H1 (cell line): Measurements from ENCODE around the gene AP2A1. TPM values are rescaled to one million over a fixed set of nuclear protein-coding genes. Genes with fewer than 3 reads are reported as not detected.

Experiments
- ASH2L ChIP-seq: fragments of 200-600, 300-600 bp; sonication (generic); IDR thresholded peaks from one replicate; pipeline ENCODE4 v1.7.1; 2017; ENCODE audit warnings: low read length
- BACH1 ChIP-seq: IDR thresholded peaks from 2 replicates; pipeline ENCODE4 v1.6.1; 2012; ENCODE audit warnings: low read length, improper control_type of control experiment
- BRCA1 ChIP-seq: IDR thresholded peaks from 2 replicates; pipeline ENCODE4 v1.6.1; 2012; ENCODE audit warnings: low read depth, low read length, improper control_type of control experiment
- EGR1 ChIP-seq: IDR thresholded peaks from 2 replicates; pipeline ENCODE4 v1.6.1; 2011; ENCODE audit warnings: low read depth, low read length, borderline replicate concordance
- HDAC6 ChIP-seq: IDR thresholded peaks from one replicate; pipeline ENCODE4 v1.7.1; 2012; ENCODE audit warnings: low read depth, mild to moderate bottlenecking, inconsistent platforms, low read length, moderate library complexity
- KDM5A ChIP-seq: fragments of 200-600 bp; IDR thresholded peaks from 2 replicates; pipeline ENCODE4 v1.7.1; 2012; ENCODE audit warnings: mild to moderate bottlenecking, low read length, inconsistent platforms, mixed read lengths
- NANOG ChIP-seq: IDR thresholded peaks from 2 replicates; pipeline ENCODE4 v1.6.1; 2011; ENCODE audit warnings: low read length, low read depth, mild to moderate bottlenecking, inconsistent platforms; ENCODE audit not compliant: insufficient read depth, poor library complexity, severe bottlenecking
- PHF8 ChIP-seq: fragments of 200-600 bp; sonication (generic); conservative IDR thresholded peaks from 2 replicates; pipeline ENCODE4 v1.7.1; 2012; ENCODE audit warnings: low read depth, mild to moderate bottlenecking, inconsistent platforms, low read length, moderate library complexity
- POLR2A ChIP-seq, 2 experiments: IDR thresholded peaks; 1 replicate in 1 of 2; 2 replicates in 1 of 2; pipeline ENCODE4 v1.6.1; 2011; ENCODE audit warnings: low read depth in 2 of 2, low read length in 2 of 2, mild to moderate bottlenecking in 2 of 2; ENCODE audit errors: control extremely low read depth in 1 of 2
- RFX5 ChIP-seq: IDR thresholded peaks from 2 replicates; pipeline ENCODE4 v1.6.1; 2011; ENCODE audit warnings: low read depth, low read length, improper control_type of control experiment, borderline replicate concordance
- RNF2 ChIP-seq: fragments of 200-900, 300-1000 bp; sonication (generic); IDR thresholded peaks from 2 replicates; pipeline ENCODE4 v1.7.1; 2016; ENCODE audit warnings: borderline replicate concordance, low read depth, mild to moderate bottlenecking, antibody characterized with exemption, low read length; ENCODE audit not compliant: poor library complexity, severe bottlenecking; ENCODE audit errors: missing control alignments
- SP4 ChIP-seq: IDR thresholded peaks from 2 replicates; pipeline ENCODE4 v1.6.1; 2012; ENCODE audit warnings: low read length, inconsistent platforms
- polyA plus RNA-seq, 7 experiments: library from polyadenylated mRNA; depleted of rRNA in 3 of 7; stranded (reverse) in 5 of 7; unstranded in 2 of 7; fragments of >200 nt in 5 of 7; fragments of 200-250 nt in 2 of 7; gene quantifications; 1 replicate in 5 of 7; 2 replicates in 1 of 7; 4 replicates in 1 of 7; pipeline versions ENCODE4 v1.2.1 to v1.2.3, GENCODE V29; 2011 to 2013; ENCODE audit warnings: missing spikeins in 2 of 7, mixed read lengths in 2 of 7
- total RNA-seq: library from RNA; stranded (reverse); fragmentation: NEBNext Ultra II Directional; extraction: Animal tissue kit (Norgen Biotek cat#: 25700); gene quantifications from 2 replicates; pipeline ENCODE4 v1.2.1, GENCODE V29; 2021
- TF ChIP-seq, protein P1 (sequence below): fragments of 300-600 bp; sonication (generic); IDR thresholded peaks from 2 replicates; pipeline ENCODE4 v1.7.1; 2012; ENCODE audit warnings: low read length, moderate library complexity, mild to moderate bottlenecking, inconsistent platforms; ENCODE audit not compliant: insufficient replicate concordance

The AP2A1 gene
- total and polyA plus RNA-seq, 2 of the 8 experiments (the other 6 are each of a cell fraction or from before 2014, with no cell fraction given): 105 to 106 TPM

DNA sequence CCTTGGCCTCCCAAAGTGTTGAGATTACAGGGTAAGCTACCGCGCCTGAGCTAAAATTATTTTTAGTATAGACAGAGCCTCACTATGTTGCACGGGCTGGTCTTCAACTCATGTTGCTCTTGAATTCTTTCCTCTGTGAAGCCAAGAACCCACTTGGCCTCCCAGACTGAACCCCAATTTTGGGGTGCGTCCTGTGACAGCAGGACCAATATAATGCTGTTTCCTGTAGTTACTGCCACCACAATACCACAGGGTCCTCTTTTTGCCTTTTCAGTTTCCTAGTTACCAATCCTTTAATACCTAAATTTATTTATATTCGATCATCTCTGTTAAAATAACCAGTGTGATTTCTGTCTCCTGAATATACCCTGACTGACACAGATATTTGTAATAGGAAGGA is 36.6 kb upstream of the AP2A1 start (continued):
- TF ChIP-seq, protein P1, sequence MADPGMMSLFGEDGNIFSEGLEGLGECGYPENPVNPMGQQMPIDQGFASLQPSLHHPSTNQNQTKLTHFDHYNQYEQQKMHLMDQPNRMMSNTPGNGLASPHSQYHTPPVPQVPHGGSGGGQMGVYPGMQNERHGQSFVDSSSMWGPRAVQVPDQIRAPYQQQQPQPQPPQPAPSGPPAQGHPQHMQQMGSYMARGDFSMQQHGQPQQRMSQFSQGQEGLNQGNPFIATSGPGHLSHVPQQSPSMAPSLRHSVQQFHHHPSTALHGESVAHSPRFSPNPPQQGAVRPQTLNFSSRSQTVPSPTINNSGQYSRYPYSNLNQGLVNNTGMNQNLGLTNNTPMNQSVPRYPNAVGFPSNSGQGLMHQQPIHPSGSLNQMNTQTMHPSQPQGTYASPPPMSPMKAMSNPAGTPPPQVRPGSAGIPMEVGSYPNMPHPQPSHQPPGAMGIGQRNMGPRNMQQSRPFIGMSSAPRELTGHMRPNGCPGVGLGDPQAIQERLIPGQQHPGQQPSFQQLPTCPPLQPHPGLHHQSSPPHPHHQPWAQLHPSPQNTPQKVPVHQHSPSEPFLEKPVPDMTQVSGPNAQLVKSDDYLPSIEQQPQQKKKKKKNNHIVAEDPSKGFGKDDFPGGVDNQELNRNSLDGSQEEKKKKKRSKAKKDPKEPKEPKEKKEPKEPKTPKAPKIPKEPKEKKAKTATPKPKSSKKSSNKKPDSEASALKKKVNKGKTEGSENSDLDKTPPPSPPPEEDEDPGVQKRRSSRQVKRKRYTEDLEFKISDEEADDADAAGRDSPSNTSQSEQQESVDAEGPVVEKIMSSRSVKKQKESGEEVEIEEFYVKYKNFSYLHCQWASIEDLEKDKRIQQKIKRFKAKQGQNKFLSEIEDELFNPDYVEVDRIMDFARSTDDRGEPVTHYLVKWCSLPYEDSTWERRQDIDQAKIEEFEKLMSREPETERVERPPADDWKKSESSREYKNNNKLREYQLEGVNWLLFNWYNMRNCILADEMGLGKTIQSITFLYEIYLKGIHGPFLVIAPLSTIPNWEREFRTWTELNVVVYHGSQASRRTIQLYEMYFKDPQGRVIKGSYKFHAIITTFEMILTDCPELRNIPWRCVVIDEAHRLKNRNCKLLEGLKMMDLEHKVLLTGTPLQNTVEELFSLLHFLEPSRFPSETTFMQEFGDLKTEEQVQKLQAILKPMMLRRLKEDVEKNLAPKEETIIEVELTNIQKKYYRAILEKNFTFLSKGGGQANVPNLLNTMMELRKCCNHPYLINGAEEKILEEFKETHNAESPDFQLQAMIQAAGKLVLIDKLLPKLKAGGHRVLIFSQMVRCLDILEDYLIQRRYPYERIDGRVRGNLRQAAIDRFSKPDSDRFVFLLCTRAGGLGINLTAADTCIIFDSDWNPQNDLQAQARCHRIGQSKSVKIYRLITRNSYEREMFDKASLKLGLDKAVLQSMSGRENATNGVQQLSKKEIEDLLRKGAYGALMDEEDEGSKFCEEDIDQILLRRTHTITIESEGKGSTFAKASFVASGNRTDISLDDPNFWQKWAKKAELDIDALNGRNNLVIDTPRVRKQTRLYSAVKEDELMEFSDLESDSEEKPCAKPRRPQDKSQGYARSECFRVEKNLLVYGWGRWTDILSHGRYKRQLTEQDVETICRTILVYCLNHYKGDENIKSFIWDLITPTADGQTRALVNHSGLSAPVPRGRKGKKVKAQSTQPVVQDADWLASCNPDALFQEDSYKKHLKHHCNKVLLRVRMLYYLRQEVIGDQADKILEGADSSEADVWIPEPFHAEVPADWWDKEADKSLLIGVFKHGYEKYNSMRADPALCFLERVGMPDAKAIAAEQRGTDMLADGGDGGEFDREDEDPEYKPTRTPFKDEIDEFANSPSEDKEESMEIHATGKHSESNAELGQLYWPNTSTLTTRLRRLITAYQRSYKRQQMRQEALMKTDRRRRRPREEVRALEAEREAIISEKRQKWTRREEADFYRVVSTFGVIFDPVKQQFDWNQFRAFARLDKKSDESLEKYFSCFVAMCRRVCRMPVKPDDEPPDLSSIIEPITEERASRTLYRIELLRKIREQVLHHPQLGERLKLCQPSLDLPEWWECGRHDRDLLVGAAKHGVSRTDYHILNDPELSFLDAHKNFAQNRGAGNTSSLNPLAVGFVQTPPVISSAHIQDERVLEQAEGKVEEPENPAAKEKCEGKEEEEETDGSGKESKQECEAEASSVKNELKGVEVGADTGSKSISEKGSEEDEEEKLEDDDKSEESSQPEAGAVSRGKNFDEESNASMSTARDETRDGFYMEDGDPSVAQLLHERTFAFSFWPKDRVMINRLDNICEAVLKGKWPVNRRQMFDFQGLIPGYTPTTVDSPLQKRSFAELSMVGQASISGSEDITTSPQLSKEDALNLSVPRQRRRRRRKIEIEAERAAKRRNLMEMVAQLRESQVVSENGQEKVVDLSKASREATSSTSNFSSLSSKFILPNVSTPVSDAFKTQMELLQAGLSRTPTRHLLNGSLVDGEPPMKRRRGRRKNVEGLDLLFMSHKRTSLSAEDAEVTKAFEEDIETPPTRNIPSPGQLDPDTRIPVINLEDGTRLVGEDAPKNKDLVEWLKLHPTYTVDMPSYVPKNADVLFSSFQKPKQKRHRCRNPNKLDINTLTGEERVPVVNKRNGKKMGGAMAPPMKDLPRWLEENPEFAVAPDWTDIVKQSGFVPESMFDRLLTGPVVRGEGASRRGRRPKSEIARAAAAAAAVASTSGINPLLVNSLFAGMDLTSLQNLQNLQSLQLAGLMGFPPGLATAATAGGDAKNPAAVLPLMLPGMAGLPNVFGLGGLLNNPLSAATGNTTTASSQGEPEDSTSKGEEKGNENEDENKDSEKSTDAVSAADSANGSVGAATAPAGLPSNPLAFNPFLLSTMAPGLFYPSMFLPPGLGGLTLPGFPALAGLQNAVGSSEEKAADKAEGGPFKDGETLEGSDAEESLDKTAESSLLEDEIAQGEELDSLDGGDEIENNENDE: no peak
- TF ChIP-seq SP4: no peak
- TF ChIP-seq RFX5: no peak
- no peak for TF ChIP-seq BACH1
- TF ChIP-seq POLR2A (IDR thresholded peaks at IDR 0.05; ENCODE audit: control extremely low read depth in 1 of 2, low read depth in 2 of 2, low read length in 2 of 2): no peak
- TF ChIP-seq HDAC6: no peak
- TF ChIP-seq NANOG: no peak
- no peak for TF ChIP-seq ASH2L
- no peak for TF ChIP-seq KDM5A
- no peak for TF ChIP-seq EGR1
- TF ChIP-seq RNF2: no peak
- TF ChIP-seq PHF8: no peak
- TF ChIP-seq BRCA1: no peak
